HL-60 (cell line): Measurements from ENCODE around the gene MAP3K20.

Source experiments
- POLR2AphosphoS5 ChIP-seq: IDR thresholded peaks from 2 replicates; pipeline ENCODE4 v1.6.1; 2012; ENCODE audit warnings: low read depth
- TF ChIP-seq, protein P1 (sequence below): IDR thresholded peaks from one replicate; pipeline ENCODE4 v1.5.1; 2011; ENCODE audit warnings: low read length, control low read depth, inconsistent platforms; ENCODE audit not compliant: insufficient read depth
- TF ChIP-seq, protein P2 (sequence below): IDR thresholded peaks from 2 replicates; pipeline ENCODE4 v1.6.1; 2012; ENCODE audit warnings: low read depth; ENCODE audit not compliant: insufficient replicate concordance

DNA sequence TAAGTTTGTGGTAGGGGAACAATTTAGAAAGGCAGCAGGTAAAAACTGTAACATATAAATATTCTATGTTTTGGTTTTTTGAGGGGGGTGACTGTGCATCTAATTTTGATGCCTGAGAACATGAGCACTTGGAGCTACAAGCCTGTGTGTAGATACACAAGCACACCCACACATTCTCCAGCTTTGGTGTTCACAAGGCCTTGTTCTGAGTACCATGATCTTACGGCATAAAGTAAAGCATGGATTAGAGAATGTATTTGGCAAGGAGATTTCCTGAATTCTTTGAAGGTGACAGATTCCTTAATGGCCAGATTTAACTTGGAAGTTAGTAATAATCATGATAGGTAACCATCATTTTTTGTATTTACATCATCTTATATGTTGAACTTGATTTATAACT is 42.7 kb downstream of the MAP3K20 start:
- TF ChIP-seq, protein P1, sequence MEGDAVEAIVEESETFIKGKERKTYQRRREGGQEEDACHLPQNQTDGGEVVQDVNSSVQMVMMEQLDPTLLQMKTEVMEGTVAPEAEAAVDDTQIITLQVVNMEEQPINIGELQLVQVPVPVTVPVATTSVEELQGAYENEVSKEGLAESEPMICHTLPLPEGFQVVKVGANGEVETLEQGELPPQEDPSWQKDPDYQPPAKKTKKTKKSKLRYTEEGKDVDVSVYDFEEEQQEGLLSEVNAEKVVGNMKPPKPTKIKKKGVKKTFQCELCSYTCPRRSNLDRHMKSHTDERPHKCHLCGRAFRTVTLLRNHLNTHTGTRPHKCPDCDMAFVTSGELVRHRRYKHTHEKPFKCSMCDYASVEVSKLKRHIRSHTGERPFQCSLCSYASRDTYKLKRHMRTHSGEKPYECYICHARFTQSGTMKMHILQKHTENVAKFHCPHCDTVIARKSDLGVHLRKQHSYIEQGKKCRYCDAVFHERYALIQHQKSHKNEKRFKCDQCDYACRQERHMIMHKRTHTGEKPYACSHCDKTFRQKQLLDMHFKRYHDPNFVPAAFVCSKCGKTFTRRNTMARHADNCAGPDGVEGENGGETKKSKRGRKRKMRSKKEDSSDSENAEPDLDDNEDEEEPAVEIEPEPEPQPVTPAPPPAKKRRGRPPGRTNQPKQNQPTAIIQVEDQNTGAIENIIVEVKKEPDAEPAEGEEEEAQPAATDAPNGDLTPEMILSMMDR, result no peak
- TF ChIP-seq POLR2AphosphoS5, result no peak
- TF ChIP-seq, protein P2, sequence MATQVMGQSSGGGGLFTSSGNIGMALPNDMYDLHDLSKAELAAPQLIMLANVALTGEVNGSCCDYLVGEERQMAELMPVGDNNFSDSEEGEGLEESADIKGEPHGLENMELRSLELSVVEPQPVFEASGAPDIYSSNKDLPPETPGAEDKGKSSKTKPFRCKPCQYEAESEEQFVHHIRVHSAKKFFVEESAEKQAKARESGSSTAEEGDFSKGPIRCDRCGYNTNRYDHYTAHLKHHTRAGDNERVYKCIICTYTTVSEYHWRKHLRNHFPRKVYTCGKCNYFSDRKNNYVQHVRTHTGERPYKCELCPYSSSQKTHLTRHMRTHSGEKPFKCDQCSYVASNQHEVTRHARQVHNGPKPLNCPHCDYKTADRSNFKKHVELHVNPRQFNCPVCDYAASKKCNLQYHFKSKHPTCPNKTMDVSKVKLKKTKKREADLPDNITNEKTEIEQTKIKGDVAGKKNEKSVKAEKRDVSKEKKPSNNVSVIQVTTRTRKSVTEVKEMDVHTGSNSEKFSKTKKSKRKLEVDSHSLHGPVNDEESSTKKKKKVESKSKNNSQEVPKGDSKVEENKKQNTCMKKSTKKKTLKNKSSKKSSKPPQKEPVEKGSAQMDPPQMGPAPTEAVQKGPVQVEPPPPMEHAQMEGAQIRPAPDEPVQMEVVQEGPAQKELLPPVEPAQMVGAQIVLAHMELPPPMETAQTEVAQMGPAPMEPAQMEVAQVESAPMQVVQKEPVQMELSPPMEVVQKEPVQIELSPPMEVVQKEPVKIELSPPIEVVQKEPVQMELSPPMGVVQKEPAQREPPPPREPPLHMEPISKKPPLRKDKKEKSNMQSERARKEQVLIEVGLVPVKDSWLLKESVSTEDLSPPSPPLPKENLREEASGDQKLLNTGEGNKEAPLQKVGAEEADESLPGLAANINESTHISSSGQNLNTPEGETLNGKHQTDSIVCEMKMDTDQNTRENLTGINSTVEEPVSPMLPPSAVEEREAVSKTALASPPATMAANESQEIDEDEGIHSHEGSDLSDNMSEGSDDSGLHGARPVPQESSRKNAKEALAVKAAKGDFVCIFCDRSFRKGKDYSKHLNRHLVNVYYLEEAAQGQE, result no peak
